Measurements from ENCODE around the gene B3GAT3.

- TF ChIP-seq CTCF (IDR thresholded peaks at IDR 0.05 in 8 of 11, conservative IDR thresholded peaks at IDR 0.05 in 3 of 11) (no peak), POLR2A (IDR thresholded peaks at IDR 0.05) (no peak), POLR2AphosphoS5 (IDR thresholded peaks at IDR 0.05) (no peak)
Observed at GRCh38 chr11:62671236-62671607, 49.4 kb upstream of the B3GAT3 start.
